AG04449 (cell line): ENCODE measurements around the gene CHCHD3.

Experiments
- CTCF ChIA-PET: fragments of 350-600 bp; formaldehyde crosslinking; extraction: SDS; loops from one replicate; lab custom pipeline; 2021; ENCODE audit warnings: antibody characterized with exemption; lab: Yijun Ruan, JAX
- POLR2A ChIA-PET: fragments of 400-600, 350-600 bp; formaldehyde crosslinking; extraction: SDS; loops from one replicate; lab custom pipeline; 2020; ENCODE audit warnings: antibody characterized with exemption, inconsistent platforms; lab: Yijun Ruan, JAX
- DNase-seq: peaks from one replicate; pipeline ENCODE4 v3.0.0-alpha.2; 2010; ENCODE audit warnings: low read depth, low spot score
- H3K4me3 ChIP-seq: 2 replicates; pipeline ENCODE4 v1.5.1; 2011; ENCODE audit warnings: low read depth, mild to moderate bottlenecking, control low read depth, low read length
- TF ChIP-seq, protein P1 (sequence below): IDR thresholded peaks from one replicate; pipeline ENCODE4 v1.5.1; 2011; ENCODE audit warnings: mild to moderate bottlenecking, moderate library complexity, low read length, control low read depth, inconsistent platforms; ENCODE audit not compliant: insufficient read depth; ENCODE audit errors: missing control alignments

The CHCHD3 gene

GRCh38 chr7:133118261-133118660 lies 36.4 kb upstream of the CHCHD3 start:
- CTCF ChIA-PET = no interaction called here
- no peak overlapping the region for H3K4me3 ChIP-seq
- TF ChIP-seq, protein P1, sequence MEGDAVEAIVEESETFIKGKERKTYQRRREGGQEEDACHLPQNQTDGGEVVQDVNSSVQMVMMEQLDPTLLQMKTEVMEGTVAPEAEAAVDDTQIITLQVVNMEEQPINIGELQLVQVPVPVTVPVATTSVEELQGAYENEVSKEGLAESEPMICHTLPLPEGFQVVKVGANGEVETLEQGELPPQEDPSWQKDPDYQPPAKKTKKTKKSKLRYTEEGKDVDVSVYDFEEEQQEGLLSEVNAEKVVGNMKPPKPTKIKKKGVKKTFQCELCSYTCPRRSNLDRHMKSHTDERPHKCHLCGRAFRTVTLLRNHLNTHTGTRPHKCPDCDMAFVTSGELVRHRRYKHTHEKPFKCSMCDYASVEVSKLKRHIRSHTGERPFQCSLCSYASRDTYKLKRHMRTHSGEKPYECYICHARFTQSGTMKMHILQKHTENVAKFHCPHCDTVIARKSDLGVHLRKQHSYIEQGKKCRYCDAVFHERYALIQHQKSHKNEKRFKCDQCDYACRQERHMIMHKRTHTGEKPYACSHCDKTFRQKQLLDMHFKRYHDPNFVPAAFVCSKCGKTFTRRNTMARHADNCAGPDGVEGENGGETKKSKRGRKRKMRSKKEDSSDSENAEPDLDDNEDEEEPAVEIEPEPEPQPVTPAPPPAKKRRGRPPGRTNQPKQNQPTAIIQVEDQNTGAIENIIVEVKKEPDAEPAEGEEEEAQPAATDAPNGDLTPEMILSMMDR = no peak
- no peak for DNase-seq
- POLR2A ChIA-PET = no interaction called here

DNA sequence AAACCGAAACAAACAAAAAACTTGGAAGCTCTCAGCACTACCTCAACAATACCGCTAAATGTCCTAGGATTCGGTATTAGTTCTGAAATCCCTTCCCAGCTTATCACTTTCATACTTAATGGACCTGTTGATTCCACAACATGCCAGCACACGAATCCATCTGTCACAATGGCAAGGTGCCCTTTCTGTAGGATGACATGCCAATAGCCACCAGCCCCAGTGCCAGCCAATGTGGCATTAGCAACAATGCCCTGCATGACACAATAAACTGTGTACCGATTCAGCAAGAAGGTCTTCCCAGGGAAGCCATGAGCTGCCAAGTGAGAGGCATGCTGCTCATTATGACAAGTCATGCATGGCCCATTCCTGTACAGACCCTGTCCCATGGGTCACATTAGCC lies 35.6 kb upstream of the CHCHD3 start:
- no peak overlapping the region for H3K4me3 ChIP-seq
- TF ChIP-seq, protein P1 = no peak
- no peak for DNase-seq
- ChIA-PET POLR2A (no interaction called here), CTCF (no interaction called here)

DNA sequence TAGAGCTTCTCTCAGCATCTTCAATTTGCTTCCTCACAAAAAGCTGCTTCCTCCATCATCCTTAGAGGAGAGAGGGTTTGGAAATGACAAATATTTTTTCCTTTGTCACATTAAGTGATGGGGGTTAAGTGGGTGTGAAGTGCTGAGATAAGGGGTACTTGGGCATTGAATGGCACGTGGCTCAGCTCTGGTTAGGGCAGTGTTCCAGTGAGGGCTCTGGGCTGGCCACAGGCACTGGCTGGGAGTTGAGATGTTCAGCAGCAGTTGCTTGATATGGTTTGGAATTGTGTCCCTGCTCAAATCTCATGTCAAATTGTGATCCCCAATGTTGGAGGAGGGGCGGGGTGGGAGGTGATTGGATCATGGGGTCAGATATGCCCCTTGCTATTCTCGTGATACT lies 33.7 kb upstream of the CHCHD3 start:
- no peak for DNase-seq
- ChIA-PET POLR2A (no interaction called here), CTCF (no interaction called here)
- no peak overlapping the region for H3K4me3 ChIP-seq
- TF ChIP-seq, protein P1 = no peak

DNA sequence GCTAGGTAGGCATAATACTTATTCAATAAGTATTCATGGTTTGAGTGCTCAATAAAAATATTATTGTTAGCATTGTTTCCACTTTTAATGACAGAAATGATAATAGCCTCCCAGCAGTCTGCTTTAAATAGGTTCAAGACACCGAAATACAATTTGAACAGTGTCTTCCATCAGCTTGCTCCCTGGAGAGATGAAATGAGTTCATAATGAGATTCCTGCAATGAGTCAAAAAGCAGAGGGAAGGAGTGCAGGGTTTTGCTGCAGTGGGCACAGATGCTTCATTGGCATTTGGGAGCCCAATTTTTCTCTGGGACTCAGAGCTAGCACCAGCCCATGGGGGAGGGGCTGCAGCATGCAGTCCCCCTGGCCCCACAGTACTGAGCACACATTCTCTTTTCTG lies 32.6 kb upstream of the CHCHD3 start:
- H3K4me3 ChIP-seq = no peak overlapping the region
- no peak for DNase-seq
- TF ChIP-seq, protein P1 = no peak
- POLR2A ChIA-PET = no interaction called here
- CTCF ChIA-PET = interaction anchor here (1.1 kb wide), 1 partner anchor 19 kb away, joined by 3 read pairs; no protein-coding TSS in a partner anchor

DNA sequence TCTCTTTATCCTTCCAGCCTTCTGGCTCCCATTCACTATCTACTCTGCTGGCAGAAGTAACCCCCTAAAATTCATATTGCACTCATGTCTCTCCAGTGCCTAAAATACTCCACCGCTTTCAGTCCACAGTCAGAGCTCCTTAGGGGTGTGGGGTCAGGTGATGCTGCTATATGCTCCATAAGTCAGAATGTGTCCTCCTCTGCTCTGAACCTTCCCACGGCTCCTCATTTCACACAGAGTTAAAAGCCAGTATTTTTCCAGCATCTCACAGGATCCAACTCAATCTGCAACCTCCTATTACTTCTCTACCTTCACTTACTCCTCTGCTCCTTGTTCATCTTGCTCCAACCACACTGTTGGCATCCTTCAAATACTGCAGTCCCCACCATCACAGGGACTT lies 31.1 kb upstream of the CHCHD3 start:
- H3K4me3 ChIP-seq = no peak overlapping the region
- ChIA-PET CTCF (no interaction called here), POLR2A (no interaction called here)
- DNase-seq = no peak
- TF ChIP-seq, protein P1 = no peak

- POLR2A ChIA-PET = no interaction called here
- TF ChIP-seq, protein P1 = no peak
- no peak for DNase-seq
- no peak overlapping the region for H3K4me3 ChIP-seq
- CTCF ChIA-PET = no interaction called here
Observed at GRCh38 chr7:133112335-133112734, 30.4 kb upstream of the CHCHD3 start.

GRCh38 chr7:133110312-133110711 lies 28.4 kb upstream of the CHCHD3 start:
- no peak for DNase-seq
- H3K4me3 ChIP-seq = no peak overlapping the region
- ChIA-PET POLR2A (no interaction called here), CTCF (no interaction called here)
- TF ChIP-seq, protein P1 = no peak
